Dermis blood vessel endothelial cell (primary cell): Measurements from ENCODE around the gene HECTD1. TPM values are rescaled to one million over a fixed set of nuclear protein-coding genes. Genes with fewer than 3 reads are reported as not detected.
"Not testable (repeated sequence)": the region's sequence is repeated elsewhere in the genome, so short reads cannot be mapped to it uniquely, and the experiment has no call there.

Experiments used
- DNase-seq: peaks from one replicate; pipeline ENCODE4 v3.0.0; 2010
- total RNA-seq: library from RNA; depleted of rRNA; stranded (reverse); fragments of >200 nt; gene quantifications from 2 replicates; pipeline ENCODE4 v1.2.3, GENCODE V29; 2014

The HECTD1 gene
- total RNA-seq, 1 donor from 2014 or later, result 303 TPM

GRCh38 chr14:31090883-31091764, 116.5 kb downstream of the HECTD1 start:
- DNase-seq, result peak; percentile 79

- not testable (repeated sequence) for DNase-seq
Measured at GRCh38 chr14:31086466-31086865, 121.1 kb downstream of the HECTD1 start.

GRCh38 chr14:31085027-31085426, 122.6 kb downstream of the HECTD1 start:
- DNase-seq, result no peak

- no peak for DNase-seq
Measured at GRCh38 chr14:31084385-31084784, 123.2 kb downstream of the HECTD1 start.

GRCh38 chr14:31083781-31084180, 123.8 kb downstream of the HECTD1 start:
- DNase-seq, result no peak

GRCh38 chr14:31080484-31080883, 127.1 kb downstream of the HECTD1 start:
- DNase-seq, result no peak

GRCh38 chr14:31080056-31080455, 127.5 kb downstream of the HECTD1 start:
- DNase-seq, result no peak

GRCh38 chr14:31078766-31079165, 128.8 kb downstream of the HECTD1 start:
- DNase-seq, result no peak

GRCh38 chr14:31075144-31075543, 132.4 kb downstream of the HECTD1 start:
- DNase-seq, result no peak

- DNase-seq, result no peak
Measured at GRCh38 chr14:31071151-31071550, 136.4 kb downstream of the HECTD1 start.

- no peak for DNase-seq
Measured at GRCh38 chr14:31070431-31070830, 137.2 kb downstream of the HECTD1 start.

- no peak for DNase-seq
Measured at GRCh38 chr14:31069343-31069742, 138.2 kb downstream of the HECTD1 start.

GRCh38 chr14:31068235-31068634, 139.4 kb downstream of the HECTD1 start:
- DNase-seq, result no peak

GRCh38 chr14:31062908-31063307, 144.7 kb downstream of the HECTD1 start:
- not testable (repeated sequence) for DNase-seq

- DNase-seq, result no peak
Measured at GRCh38 chr14:31060253-31060875, 147.2 kb downstream of the HECTD1 start.

GRCh38 chr14:31059152-31059924, 148.3 kb downstream of the HECTD1 start:
- no peak for DNase-seq

- no peak for DNase-seq
Measured at GRCh38 chr14:31057701-31058364, 149.8 kb downstream of the HECTD1 start.

- no peak for DNase-seq
Measured at GRCh38 chr14:31057035-31057434, 150.6 kb downstream of the HECTD1 start.

GRCh38 chr14:31052905-31053586, 154.5 kb downstream of the HECTD1 start:
- DNase-seq, result not testable (repeated sequence)

GRCh38 chr14:31051511-31051910, 156.1 kb downstream of the HECTD1 start:
- DNase-seq, result no peak

GRCh38 chr14:31051023-31051422, 156.6 kb downstream of the HECTD1 start:
- DNase-seq, result no peak
